LHCN-M2 (cell line): ENCODE measurements around the gene ERBIN. TPM values are rescaled to one million over a fixed set of nuclear protein-coding genes. Genes with fewer than 3 reads are reported as not detected.
"Not testable (repeated sequence)": the region's sequence is repeated elsewhere in the genome, so short reads cannot be mapped to it uniquely, and the experiment has no call there.

Experiments
- DNase-seq: peaks from one replicate; pipeline ENCODE4 v3.0.0-alpha.2; 2012; ENCODE audit warnings: low read depth
- total RNA-seq: library from RNA; depleted of rRNA; stranded (reverse); fragments of >200 nt; gene quantifications from 2 replicates; pipeline ENCODE4 v1.2.3, GENCODE V29; 2014

ERBIN gene
- total RNA-seq, 1 experiment from 2014 or later = 50.1 TPM

GRCh38 chr5:65915661-65916060, 10.7 kb upstream of the ERBIN start:
- DNase-seq = not testable (repeated sequence)

- DNase-seq = no peak
These were observed 10.3 kb upstream of the ERBIN start for GRCh38 chr5:65916066-65916465.

GRCh38 chr5:65916636-65917035, 9.7 kb upstream of the ERBIN start:
- DNase-seq = no peak

GRCh38 chr5:65919773-65920172, 6.6 kb upstream of the ERBIN start:
- peak; percentile 31 for DNase-seq

GRCh38 chr5:65923339-65923738, 3.0 kb upstream of the ERBIN start:
- DNase-seq = no peak

- DNase-seq = no peak
These were observed 1.9 kb upstream of the ERBIN start for GRCh38 chr5:65924366-65925043.

GRCh38 chr5:65925044-65925600, 1.3 kb upstream of the ERBIN start:
- peak; percentile 63 for DNase-seq

- peak; percentile 77 for DNase-seq
These were observed 637 bp upstream of the ERBIN start for GRCh38 chr5:65925601-65926275.

GRCh38 chr5:65926893-65927292, 518 bp downstream of the ERBIN start:
- DNase-seq = no peak

GRCh38 chr5:65927503-65928321, 1.3 kb downstream of the ERBIN start:
- DNase-seq = peak; percentile 63

- DNase-seq = no peak
These were observed 2.0 kb downstream of the ERBIN start for GRCh38 chr5:65928322-65928752.

GRCh38 chr5:65928860-65929259, 2.5 kb downstream of the ERBIN start:
- DNase-seq = no peak

- DNase-seq = no peak
These were observed 6.3 kb downstream of the ERBIN start for GRCh38 chr5:65932676-65933075.

- DNase-seq = no peak
These were observed 6.9 kb downstream of the ERBIN start for GRCh38 chr5:65933295-65933694.

GRCh38 chr5:65938256-65938655, 11.9 kb downstream of the ERBIN start:
- DNase-seq = no peak

GRCh38 chr5:65943771-65944170, 17.4 kb downstream of the ERBIN start:
- DNase-seq = no peak

GRCh38 chr5:65946198-65946745, 19.9 kb downstream of the ERBIN start:
- DNase-seq = no peak

- DNase-seq = no peak
These were observed 21.9 kb downstream of the ERBIN start for GRCh38 chr5:65948115-65948747.

- no peak for DNase-seq
These were observed 25.0 kb downstream of the ERBIN start for GRCh38 chr5:65951330-65951729.

GRCh38 chr5:65952259-65952658, 25.9 kb downstream of the ERBIN start:
- no peak for DNase-seq

- no peak for DNase-seq
These were observed 27.8 kb downstream of the ERBIN start for GRCh38 chr5:65954200-65954599.
